Activated CD4-positive, alpha-beta memory T cell treated with anti-CD3 and anti-CD28 coated beads, Interleukin-2, amount 10 ng/mL, durations not matched to agents 7 days and 5 days (primary cell): ENCODE results near the gene S100A13. TPM values are rescaled to one million over a fixed set of nuclear protein-coding genes. Genes with fewer than 3 reads are reported as not detected.
A peak's percentile ranks its signal among the peaks of the same experiment; 100 is the strongest.

Experiments used
- CTCF ChIA-PET: fragments of 350-600 bp; sonication (Branson Sonifier 250); formaldehyde crosslinking; loops from one replicate; lab custom pipeline; 2021; ENCODE audit warnings: antibody characterized with exemption, inconsistent platforms; lab: Charles Lee
- POLR2A ChIA-PET: fragments of 350-600 bp; sonication (Branson Sonifier 250); formaldehyde crosslinking; loops from one replicate; lab custom pipeline; 2021; ENCODE audit warnings: antibody characterized with exemption; lab: Charles Lee
- DNase-seq: peaks from one replicate; pipeline ENCODE4 v3.0.0-alpha.2; 2020
- H3K27ac Mint-ChIP-seq: one replicate; pipeline ENCODE4 v1.8.0; 2021; ENCODE audit warnings: mild to moderate bottlenecking, mixed read lengths
- H3K27me3 Mint-ChIP-seq: one replicate; pipeline ENCODE4 v1.8.0; 2021; ENCODE audit warnings: mixed read lengths
- H3K36me3 Mint-ChIP-seq: one replicate; pipeline ENCODE4 v1.8.0; 2021; ENCODE audit warnings: low read depth, mixed read lengths
- H3K4me1 Mint-ChIP-seq: one replicate; pipeline ENCODE4 v1.8.0; 2021; ENCODE audit warnings: mixed read lengths
- H3K4me3 Mint-ChIP-seq: one replicate; pipeline ENCODE4 v1.8.0; 2021; ENCODE audit warnings: mild to moderate bottlenecking, mixed read lengths
- H3K9me3 Mint-ChIP-seq: one replicate; pipeline ENCODE4 v1.8.0; 2021; ENCODE audit warnings: mixed read lengths
- total RNA-seq, 2 experiments: library from RNA; stranded (reverse); gene quantifications; one replicate each; pipeline ENCODE4 v1.2.3, GENCODE V29; 2021

Gene S100A13
- total RNA-seq, 2 experiments from 2014 or later, result 6.1 TPM

- Mint-ChIP-seq H3K9me3 (no peaks in the 10 kb centered on the region), H3K4me3 (no peak overlapping the region), H3K27me3 (no peaks in the 10 kb centered on the region), H3K4me1 (no peaks in the 10 kb centered on the region), H3K27ac (no peak overlapping the region), H3K36me3 (no peaks in the 10 kb centered on the region)
- no peak for DNase-seq
- ChIA-PET CTCF (no interaction called here), POLR2A (no interaction called here)
These were observed 16.4 kb downstream of the S100A13 start for GRCh38 chr1:153610811-153611301.

GRCh38 chr1:153610334-153610733 lies 17.0 kb downstream of the S100A13 start:
- no peaks in the 10 kb centered on the region for H3K36me3 Mint-ChIP-seq
- no peak for DNase-seq
- POLR2A ChIA-PET, result no interaction called here
- CTCF ChIA-PET, result no interaction called here
- H3K27me3 Mint-ChIP-seq, result no peaks in the 10 kb centered on the region
- H3K4me1 Mint-ChIP-seq, result no peaks in the 10 kb centered on the region
- no peak overlapping the region for H3K4me3 Mint-ChIP-seq
- H3K27ac Mint-ChIP-seq, result no peak overlapping the region
- no peaks in the 10 kb centered on the region for H3K9me3 Mint-ChIP-seq

- no peak overlapping the region for H3K27ac Mint-ChIP-seq
- ChIA-PET POLR2A (no interaction called here), CTCF (interaction anchor here (0.6 kb wide), 1 partner anchor 19 kb away, joined by 3 read pairs; no protein-coding TSS in a partner anchor)
- no peak for DNase-seq
- H3K4me1 Mint-ChIP-seq, result no peaks in the 10 kb centered on the region
- no peaks in the 10 kb centered on the region for H3K36me3 Mint-ChIP-seq
- no peaks in the 10 kb centered on the region for H3K9me3 Mint-ChIP-seq
- peaks cover 3% of the 10 kb centered on the region for H3K27me3 Mint-ChIP-seq
- H3K4me3 Mint-ChIP-seq, result no peak overlapping the region
These were observed 17.8 kb downstream of the S100A13 start for GRCh38 chr1:153609585-153609907.

DNA sequence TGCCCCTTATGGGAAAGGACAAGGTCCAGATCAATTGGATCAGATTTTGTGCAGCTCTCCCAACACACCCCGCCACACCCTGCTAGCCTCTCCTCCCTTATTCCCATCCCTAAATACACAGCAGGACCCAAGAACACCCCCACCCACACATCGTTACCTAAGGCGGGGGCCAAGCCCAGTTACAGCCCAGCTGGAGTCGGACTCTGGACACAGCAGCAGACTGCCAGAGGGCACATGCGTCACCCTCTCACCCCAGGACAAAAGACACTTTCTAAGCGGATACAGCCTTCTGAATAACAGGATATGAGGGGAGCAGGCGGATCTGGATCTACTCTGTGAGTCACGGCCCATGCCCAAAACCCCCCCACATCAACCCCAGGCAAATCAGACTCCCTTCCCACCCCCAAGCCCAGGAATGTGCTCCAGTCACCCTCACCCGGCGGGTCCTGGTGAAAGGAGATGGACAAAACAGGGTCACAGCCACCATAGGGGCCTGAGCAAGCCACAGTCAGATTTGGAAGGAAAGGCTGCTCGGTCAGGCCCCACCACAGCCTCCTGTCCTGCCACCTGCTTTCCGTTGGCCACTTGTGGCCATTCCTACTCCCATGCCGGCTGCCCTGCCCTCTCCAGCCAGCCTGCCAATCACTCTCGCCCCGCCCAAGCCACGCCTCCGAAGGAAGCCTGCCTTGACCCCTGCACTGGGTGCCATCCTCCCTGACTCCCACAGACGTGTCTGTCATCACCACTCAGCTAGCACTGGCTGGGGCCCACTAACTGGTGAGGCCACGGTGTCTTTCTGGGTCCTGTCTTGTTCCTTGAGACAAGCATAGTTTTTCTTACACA lies 18.3 kb downstream of the S100A13 start:
- POLR2A ChIA-PET, result no interaction called here
- H3K9me3 Mint-ChIP-seq, result no peaks in the 10 kb centered on the region
- no peaks in the 10 kb centered on the region for H3K36me3 Mint-ChIP-seq

DNA sequence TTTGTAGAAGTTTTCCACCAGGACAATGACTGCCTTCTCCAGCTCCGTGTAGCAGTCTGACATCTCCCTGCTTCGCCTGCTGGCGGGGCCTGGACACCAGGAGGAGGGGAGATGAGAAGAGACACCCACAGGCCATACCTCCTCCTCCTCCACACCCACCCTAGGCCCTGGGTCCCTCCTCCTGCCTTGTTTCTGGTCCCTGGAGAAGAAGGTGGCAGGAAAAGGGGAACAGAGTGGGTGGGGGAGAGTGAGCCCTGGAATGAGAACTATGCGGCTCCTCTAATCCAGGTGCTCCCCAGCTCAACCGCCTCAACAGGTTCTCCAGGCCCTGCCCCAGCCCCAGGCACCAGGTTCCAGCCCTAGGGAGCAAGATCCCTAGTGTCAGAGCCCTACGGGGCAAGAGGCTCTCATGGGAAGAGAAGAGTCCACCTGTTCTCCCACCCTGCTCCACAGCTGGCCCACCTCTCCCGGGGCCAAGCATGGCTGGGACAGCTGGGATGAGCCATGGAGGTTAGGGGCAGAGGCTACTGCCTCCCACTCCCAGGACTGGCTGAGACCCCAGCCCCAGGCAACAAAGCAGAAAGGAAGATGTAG lies 19.1 kb downstream of the S100A13 start:
- Mint-ChIP-seq H3K27ac (no peak overlapping the region), H3K4me3 (no peak overlapping the region), H3K9me3 (no peaks in the 10 kb centered on the region), H3K27me3 (peaks cover 3% of the 10 kb centered on the region), H3K36me3 (no peaks in the 10 kb centered on the region), H3K4me1 (no peaks in the 10 kb centered on the region)
- ChIA-PET POLR2A (no interaction called here), CTCF (interaction anchor here (2.8 kb wide), 1 partner anchor 9 kb away, joined by 13 read pairs; the partner anchor contains the start of gene S100A14)
- no peak for DNase-seq

More for the DNA sequence above, 18.3 kb downstream of the S100A13 start:
- no peak overlapping the region for H3K4me3 Mint-ChIP-seq
- no peak for DNase-seq
- CTCF ChIA-PET, result interaction anchor here (0.6 to 2.8 kb wide), 2 partner anchors 8 to 19 kb away, joined by 3 to 13 read pairs; partner anchors contain the start of gene S100A14
- no peak overlapping the region for H3K27ac Mint-ChIP-seq
- no peaks in the 10 kb centered on the region for H3K4me1 Mint-ChIP-seq
- peaks cover 3% of the 10 kb centered on the region for H3K27me3 Mint-ChIP-seq

- ChIA-PET CTCF (interaction anchor here (2.8 kb wide), 1 partner anchor 10 kb away, joined by 13 read pairs; the partner anchor contains the start of gene S100A14), POLR2A (no interaction called here)
- DNase-seq, result no peak
- Mint-ChIP-seq H3K9me3 (no peaks in the 10 kb centered on the region), H3K27ac (no peak overlapping the region), H3K4me1 (no peaks in the 10 kb centered on the region), H3K36me3 (no peaks in the 10 kb centered on the region), H3K27me3 (peaks cover 3% of the 10 kb centered on the region), H3K4me3 (no peak overlapping the region)
These were observed 19.9 kb downstream of the S100A13 start for GRCh38 chr1:153607381-153607780.

GRCh38 chr1:153606194-153606593 lies 21.1 kb downstream of the S100A13 start:
- Mint-ChIP-seq H3K27me3 (peaks cover 3% of the 10 kb centered on the region), H3K4me1 (no peaks in the 10 kb centered on the region), H3K9me3 (no peaks in the 10 kb centered on the region), H3K36me3 (no peaks in the 10 kb centered on the region), H3K27ac (no peak overlapping the region), H3K4me3 (no peak overlapping the region)
- no peak for DNase-seq
- ChIA-PET CTCF (interaction anchor here (2.8 kb wide), 1 partner anchor 11 kb away, joined by 13 read pairs; the partner anchor contains the start of gene S100A14), POLR2A (no interaction called here)

GRCh38 chr1:153602749-153603148 lies 24.6 kb downstream of the S100A13 start:
- Mint-ChIP-seq H3K4me3 (no peak overlapping the region), H3K36me3 (no peaks in the 10 kb centered on the region), H3K27me3 (peaks cover 3% of the 10 kb centered on the region), H3K27ac (no peak overlapping the region), H3K9me3 (no peaks in the 10 kb centered on the region), H3K4me1 (peaks cover 9% of the 10 kb centered on the region)
- no peak for DNase-seq
- CTCF ChIA-PET, result no interaction called here
- POLR2A ChIA-PET, result interaction anchor here (1.1 kb wide), 1 partner anchor 25 kb away, joined by 3 read pairs; no protein-coding TSS in a partner anchor

DNA sequence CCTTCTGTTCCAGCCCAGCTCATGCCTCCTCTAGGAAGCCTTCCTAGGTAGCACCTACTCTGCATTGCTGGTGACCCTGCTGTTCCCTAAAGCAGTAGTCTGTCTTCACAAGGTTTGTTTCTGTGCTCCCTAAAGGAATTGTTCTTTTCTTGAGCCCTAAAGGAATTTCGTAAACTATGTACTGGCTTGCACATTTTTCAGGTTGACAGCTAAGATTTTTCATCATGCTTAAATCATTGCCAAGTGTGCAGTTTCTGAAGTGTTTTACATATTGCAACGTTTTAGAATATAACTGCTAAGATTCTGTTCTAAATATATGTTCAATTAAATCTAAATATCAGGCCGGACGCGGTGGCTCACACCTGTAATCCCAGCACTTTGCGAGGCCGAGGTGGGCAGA lies 27.5 kb downstream of the S100A13 start:
- peaks cover 18% of the 10 kb centered on the region for H3K4me1 Mint-ChIP-seq
- no peak for DNase-seq
- ChIA-PET POLR2A (interaction anchor here (1.4 kb wide), 1 partner anchor 128 kb away, joined by 4 read pairs; the partner anchor contains the start of gene INTS3), CTCF (interaction anchor here (0.7 to 0.9 kb wide), 2 partner anchors 32 to 89 kb away, joined by 3 read pairs; no protein-coding TSS in a partner anchor)
- H3K4me3 Mint-ChIP-seq, result no peak overlapping the region
- H3K27ac Mint-ChIP-seq, result no peak overlapping the region
- H3K36me3 Mint-ChIP-seq, result no peaks in the 10 kb centered on the region
- no peaks in the 10 kb centered on the region for H3K9me3 Mint-ChIP-seq
- no peaks in the 10 kb centered on the region for H3K27me3 Mint-ChIP-seq

- Mint-ChIP-seq H3K36me3 (no peaks in the 10 kb centered on the region), H3K4me1 (peaks cover 18% of the 10 kb centered on the region), H3K27me3 (no peaks in the 10 kb centered on the region), H3K27ac (no peak overlapping the region), H3K4me3 (no peak overlapping the region), H3K9me3 (no peaks in the 10 kb centered on the region)
- ChIA-PET POLR2A (interaction anchor here (0.8 to 1.4 kb wide), 4 partner anchors 18 to 130 kb away, joined by 3 to 5 read pairs (median 4); partner anchors contain the start of gene INTS3), CTCF (interaction anchor here (1.9 to 3.3 kb wide), 2 partner anchors 26 to 66 kb away, joined by 5 to 18 read pairs; no protein-coding TSS in a partner anchor)
- DNase-seq, result no peak
These were observed 28.8 kb downstream of the S100A13 start for GRCh38 chr1:153598309-153599172.

- ChIA-PET CTCF (interaction anchor here (0.6 to 3.3 kb wide), 4 partner anchors 21 to 347 kb away, joined by 3 to 18 read pairs (median 4); no protein-coding TSS in a partner anchor), POLR2A (interaction anchor here (0.8 kb wide), 1 partner anchor 53 kb away, joined by 3 read pairs; no protein-coding TSS in a partner anchor)
- DNase-seq, result no peak
- Mint-ChIP-seq H3K9me3 (no peaks in the 10 kb centered on the region), H3K27ac (peak overlapping the region; percentile 33), H3K4me3 (no peak overlapping the region), H3K4me1 (peaks cover 18% of the 10 kb centered on the region), H3K27me3 (no peaks in the 10 kb centered on the region), H3K36me3 (no peaks in the 10 kb centered on the region)
These were observed 30.1 kb downstream of the S100A13 start for GRCh38 chr1:153597206-153597605.

GRCh38 chr1:153592748-153593147 lies 34.6 kb downstream of the S100A13 start:
- H3K4me3 Mint-ChIP-seq, result no peak overlapping the region
- no peaks in the 10 kb centered on the region for H3K36me3 Mint-ChIP-seq
- H3K27ac Mint-ChIP-seq, result no peak overlapping the region
- ChIA-PET POLR2A (interaction anchor here (0.8 to 0.9 kb wide), 3 partner anchors 11 to 41 kb away, joined by 3 to 4 read pairs (median 3); partner anchors contain the start of gene CHTOP), CTCF (interaction anchor here (1.0 to 3.3 kb wide), 3 partner anchors 21 to 82 kb away, joined by 4 to 13 read pairs (median 6); no protein-coding TSS in a partner anchor)
- no peaks in the 10 kb centered on the region for H3K27me3 Mint-ChIP-seq
- DNase-seq, result no peak
- H3K9me3 Mint-ChIP-seq, result no peaks in the 10 kb centered on the region
- H3K4me1 Mint-ChIP-seq, result peaks cover 9% of the 10 kb centered on the region
